ENCODE results near the gene CDX1. TPM values are rescaled to one million over a fixed set of nuclear protein-coding genes. Genes with fewer than 3 reads are reported as not detected.
A peak's percentile ranks its signal among the peaks of the same experiment; 100 is the strongest.

Gene CDX1
- total RNA-seq, 1 experiment from 2014 or later, result not detected

GRCh38 chr5:150126199-150126920, 40.2 kb upstream of the CDX1 start:
- no peaks in the 10 kb centered on the region for H3K9me3 Mint-ChIP-seq (ENCODE audit: unreplicated experiment)
- H3K4me1 Mint-ChIP-seq (ENCODE audit: insufficient read depth, unreplicated experiment), result peaks cover 31% of the 10 kb centered on the region
- no peak overlapping the region for H3K27ac Mint-ChIP-seq (ENCODE audit: low read depth, unreplicated experiment)
- no peaks in the 10 kb centered on the region for H3K27me3 Mint-ChIP-seq (ENCODE audit: insufficient read depth, unreplicated experiment)
- POLR2A ChIA-PET, result interaction anchor here (1.6 kb wide), 1 partner anchor 17 kb away, joined by 4 read pairs; no protein-coding TSS in a partner anchor
- intact Hi-C loops (cut with micrococcal nuclease), result no loop called here
- H3K4me3 Mint-ChIP-seq (ENCODE audit: unreplicated experiment), result no peak overlapping the region
- CTCF ChIA-PET, result interaction anchor here (0.7 to 5.3 kb wide), 4 partner anchors 34 to 462 kb away, joined by 3 to 45 read pairs (median 3); no protein-coding TSS in a partner anchor
- no TSS peak for BruUV-seq (replicated peaks)
- no peak for TF ChIP-seq CTCF (IDR thresholded peaks at IDR 0.05; ENCODE audit: unreplicated experiment)
- no peak for DNase-seq (ENCODE audit: unreplicated experiment)
- no peaks in the 10 kb centered on the region for H3K36me3 Mint-ChIP-seq (ENCODE audit: insufficient read depth, unreplicated experiment)

GRCh38 chr5:150126921-150127265, 39.7 kb upstream of the CDX1 start:
- Mint-ChIP-seq H3K36me3 (ENCODE audit: insufficient read depth, unreplicated experiment) (no peaks in the 10 kb centered on the region), H3K4me1 (ENCODE audit: insufficient read depth, unreplicated experiment) (peaks cover 28% of the 10 kb centered on the region), H3K9me3 (ENCODE audit: unreplicated experiment) (no peaks in the 10 kb centered on the region), H3K4me3 (ENCODE audit: unreplicated experiment) (no peak overlapping the region), H3K27me3 (ENCODE audit: insufficient read depth, unreplicated experiment) (no peaks in the 10 kb centered on the region), H3K27ac (ENCODE audit: low read depth, unreplicated experiment) (no peak overlapping the region)
- TF ChIP-seq CTCF (IDR thresholded peaks at IDR 0.05; ENCODE audit: unreplicated experiment), result no peak
- no TSS peak for BruUV-seq (replicated peaks)
- intact Hi-C loops (cut with micrococcal nuclease), result no loop called here
- no peak for DNase-seq (ENCODE audit: unreplicated experiment)
- CTCF ChIA-PET, result interaction anchor here (1.0 to 5.3 kb wide), 3 partner anchors 92 to 275 kb away, joined by 3 to 45 read pairs (median 4); no protein-coding TSS in a partner anchor
- POLR2A ChIA-PET, result interaction anchor here (1.6 kb wide), 1 partner anchor 16 kb away, joined by 4 read pairs; no protein-coding TSS in a partner anchor

- no peaks in the 10 kb centered on the region for H3K36me3 Mint-ChIP-seq (ENCODE audit: insufficient read depth, unreplicated experiment)
- H3K9me3 Mint-ChIP-seq (ENCODE audit: unreplicated experiment), result no peaks in the 10 kb centered on the region
- ChIA-PET POLR2A (interaction anchor here (0.6 to 1.0 kb wide), 3 partner anchors 14 to 84 kb away, joined by 3 to 4 read pairs (median 3); no protein-coding TSS in a partner anchor), CTCF (interaction anchor here (0.6 to 5.3 kb wide), 32 partner anchors 11 to 305 kb away, joined by 3 to 45 read pairs (median 4); no protein-coding TSS in a partner anchor)
- H3K4me3 Mint-ChIP-seq (ENCODE audit: unreplicated experiment), result peak overlapping the region; percentile 59
- no TSS peak for BruUV-seq (replicated peaks)
- H3K27me3 Mint-ChIP-seq (ENCODE audit: insufficient read depth, unreplicated experiment), result no peaks in the 10 kb centered on the region
- intact Hi-C loops (cut with micrococcal nuclease), result no loop called here
- no peak overlapping the region for H3K27ac Mint-ChIP-seq (ENCODE audit: low read depth, unreplicated experiment)
- no peak for TF ChIP-seq CTCF (IDR thresholded peaks at IDR 0.05; ENCODE audit: unreplicated experiment)
- H3K4me1 Mint-ChIP-seq (ENCODE audit: insufficient read depth, unreplicated experiment), result peaks cover 25% of the 10 kb centered on the region
- peak; percentile 80 for DNase-seq (ENCODE audit: unreplicated experiment)
Measured at GRCh38 chr5:150129454-150129812, 37.1 kb upstream of the CDX1 start.

GRCh38 chr5:150129813-150130492, 36.6 kb upstream of the CDX1 start:
- no peak overlapping the region for H3K27ac Mint-ChIP-seq (ENCODE audit: low read depth, unreplicated experiment)
- BruUV-seq (replicated peaks), result no TSS peak
- intact Hi-C loops (cut with micrococcal nuclease), result loop anchor here (1.0 kb wide), 5 partner anchors 31 to 306 kb away; no protein-coding TSS in a partner anchor
- H3K36me3 Mint-ChIP-seq (ENCODE audit: insufficient read depth, unreplicated experiment), result no peaks in the 10 kb centered on the region
- ChIA-PET POLR2A (interaction anchor here (0.6 to 0.9 kb wide), 2 partner anchors 13 to 84 kb away, joined by 3 to 4 read pairs; no protein-coding TSS in a partner anchor), CTCF (interaction anchor here (0.6 to 5.3 kb wide), 40 partner anchors 8 to 305 kb away, joined by 3 to 45 read pairs (median 4); no protein-coding TSS in a partner anchor)
- TF ChIP-seq CTCF (IDR thresholded peaks at IDR 0.05; ENCODE audit: unreplicated experiment), result peak; percentile 98
- peak; percentile 90 for DNase-seq (ENCODE audit: unreplicated experiment)
- H3K4me1 Mint-ChIP-seq (ENCODE audit: insufficient read depth, unreplicated experiment), result peaks cover 25% of the 10 kb centered on the region
- no peaks in the 10 kb centered on the region for H3K9me3 Mint-ChIP-seq (ENCODE audit: unreplicated experiment)
- no peaks in the 10 kb centered on the region for H3K27me3 Mint-ChIP-seq (ENCODE audit: insufficient read depth, unreplicated experiment)
- peak overlapping the region; percentile 59 for H3K4me3 Mint-ChIP-seq (ENCODE audit: unreplicated experiment)

All from MCF 10A (cell line).